Skeletal muscle tissue (tissue), 4 donors: ENCODE measurements around the gene BRD1. TPM values are rescaled to one million over a fixed set of nuclear protein-coding genes. Genes with fewer than 3 reads are reported as not detected.
"Not testable (repeated sequence)": the region's sequence is repeated elsewhere in the genome, so short reads cannot be mapped to it uniquely, and the experiment has no call there.

ENCODE experiments used
- H3K27ac ChIP-seq: one replicate; pipeline ENCODE4 v1.7.0; 2013; ENCODE audit warnings: mild to moderate bottlenecking, low read depth, low read length, inconsistent platforms
- H3K27me3 ChIP-seq, 3 donors: one replicate each; pipeline ENCODE4 v1.7.0; 2013; ENCODE audit warnings: low read length in 3 of 3; ENCODE audit not compliant: control insufficient read depth in 3 of 3, insufficient read depth in 3 of 3
- H3K36me3 ChIP-seq, 3 donors: one replicate each; pipeline ENCODE4 v1.7.0; 2013; ENCODE audit warnings: low read length in 3 of 3; ENCODE audit not compliant: control insufficient read depth in 3 of 3, insufficient read depth in 3 of 3
- H3K4me1 ChIP-seq, 3 donors: one replicate each; pipeline ENCODE4 v1.7.0; 2013; ENCODE audit warnings: low read length in 3 of 3, mild to moderate bottlenecking in 3 of 3; ENCODE audit not compliant: control insufficient read depth in 3 of 3, insufficient read depth in 3 of 3
- H3K4me3 ChIP-seq, 3 donors: one replicate each; pipeline ENCODE4 v1.7.0; 2013; ENCODE audit warnings: low read length in 3 of 3
- H3K9ac ChIP-seq, 3 donors: one replicate each; pipeline ENCODE4 v1.7.0; 2013; ENCODE audit warnings: low read length in 3 of 3, mild to moderate bottlenecking in 3 of 3, moderate library complexity in 2 of 3, low read depth in 1 of 3
- H3K9me3 ChIP-seq, 3 donors: one replicate each; pipeline ENCODE4 v1.7.0; 2013; ENCODE audit warnings: low read length in 3 of 3; ENCODE audit not compliant: control insufficient read depth in 3 of 3
- total RNA-seq: library from RNA; depleted of rRNA; stranded (reverse); fragments of >200 nt; gene quantifications from one replicate; pipeline ENCODE4 v1.2.3, GENCODE V29; 2014
- donor health status: Osteomylitis.

The BRD1 gene
- total RNA-seq, 1 donor from 2014 or later = 27.1 TPM

GRCh38 chr22:49785046-49785521 is 42.6 kb downstream of the BRD1 start:
- no peaks in the 10 kb centered on the region for H3K27me3 ChIP-seq
- no peak overlapping the region for H3K4me3 ChIP-seq
- H3K27ac ChIP-seq = no peak overlapping the region
- H3K36me3 ChIP-seq = peaks cover 7 to 29% (median 26%) of the 10 kb centered on the region in 3 donors
- H3K9me3 ChIP-seq = no peaks in the 10 kb centered on the region
- peaks cover 55 to 62% (median 56%) of the 10 kb centered on the region in 3 donors for H3K4me1 ChIP-seq
- peak overlapping the region in 1 of 3 donors; percentile 16 for H3K9ac ChIP-seq

GRCh38 chr22:49784630-49784971 is 43.1 kb downstream of the BRD1 start:
- H3K27ac ChIP-seq = no peak overlapping the region
- H3K9ac ChIP-seq = peak overlapping the region in 1 of 3 donors; percentile 16
- H3K4me1 ChIP-seq = peaks cover 55 to 62% (median 56%) of the 10 kb centered on the region in 3 donors
- H3K36me3 ChIP-seq = peaks cover 7 to 28% (median 26%) of the 10 kb centered on the region in 3 donors
- H3K4me3 ChIP-seq = no peak overlapping the region
- no peaks in the 10 kb centered on the region for H3K9me3 ChIP-seq
- no peaks in the 10 kb centered on the region for H3K27me3 ChIP-seq

GRCh38 chr22:49783926-49784629 is 43.6 kb downstream of the BRD1 start:
- Histone ChIP-seq H3K4me3 (no peak overlapping the region), H3K36me3 (peaks cover 7 to 27% (median 26%) of the 10 kb centered on the region in 3 donors), H3K9me3 (no peaks in the 10 kb centered on the region), H3K9ac (no peak overlapping the region), H3K27ac (no peak overlapping the region), H3K4me1 (peaks cover 55 to 62% (median 56%) of the 10 kb centered on the region in 3 donors), H3K27me3 (no peaks in the 10 kb centered on the region)

GRCh38 chr22:49783036-49783746 is 44.5 kb downstream of the BRD1 start:
- Histone ChIP-seq H3K36me3 (peaks cover 7 to 27% (median 26%) of the 10 kb centered on the region in 3 donors), H3K4me1 (peaks cover 46 to 56% (median 50%) of the 10 kb centered on the region in 3 donors), H3K4me3 (no peak overlapping the region), H3K27me3 (no peaks in the 10 kb centered on the region), H3K9ac (no peak overlapping the region), H3K27ac (no peak overlapping the region), H3K9me3 (no peaks in the 10 kb centered on the region)

- H3K9me3 ChIP-seq, H3K27ac ChIP-seq, H3K27me3 ChIP-seq, H3K9ac ChIP-seq, H3K4me3 ChIP-seq: not testable (repeated sequence)
- Histone ChIP-seq H3K4me1 (peaks cover 38 to 51% (median 42%) of the 10 kb centered on the region in 3 donors), H3K36me3 (peaks cover 11 to 30% (median 25%) of the 10 kb centered on the region in 3 donors)
Measured at GRCh38 chr22:49781886-49782285, 45.8 kb downstream of the BRD1 start.

- H3K4me1 ChIP-seq = peaks cover 32 to 45% (median 38%) of the 10 kb centered on the region in 3 donors
- no peak overlapping the region for H3K4me3 ChIP-seq
- peaks cover 17 to 31% (median 26%) of the 10 kb centered on the region in 3 donors for H3K36me3 ChIP-seq
- no peak overlapping the region for H3K27ac ChIP-seq
- no peaks in the 10 kb centered on the region for H3K27me3 ChIP-seq
- H3K9ac ChIP-seq = peak overlapping the region in 2 of 3 donors; percentile 6 to 16
- H3K9me3 ChIP-seq = no peaks in the 10 kb centered on the region
Measured at GRCh38 chr22:49781289-49781782, 46.3 kb downstream of the BRD1 start.

- Histone ChIP-seq H3K9ac (peak overlapping the region in 2 of 3 donors; percentile 6 to 64), H3K27ac (no peak overlapping the region), H3K36me3 (peaks cover 22 to 33% (median 30%) of the 10 kb centered on the region in 3 donors), H3K9me3 (no peaks in the 10 kb centered on the region), H3K27me3 (no peaks in the 10 kb centered on the region), H3K4me1 (peaks cover 27 to 40% (median 33%) of the 10 kb centered on the region in 3 donors), H3K4me3 (no peak overlapping the region)
Measured at GRCh38 chr22:49780698-49781288, 46.9 kb downstream of the BRD1 start.

GRCh38 chr22:49779853-49780697 is 47.6 kb downstream of the BRD1 start:
- Histone ChIP-seq H3K9me3 (no peaks in the 10 kb centered on the region), H3K27me3 (no peaks in the 10 kb centered on the region), H3K36me3 (peaks cover 26 to 35% (median 32%) of the 10 kb centered on the region in 3 donors), H3K4me3 (no peak overlapping the region), H3K4me1 (peaks cover 21 to 33% (median 28%) of the 10 kb centered on the region in 3 donors), H3K9ac (peak overlapping the region in 2 of 3 donors; percentile 6 to 64), H3K27ac (no peak overlapping the region)

GRCh38 chr22:49779211-49779610 is 48.5 kb downstream of the BRD1 start:
- peaks cover 32 to 41% (median 41%) of the 10 kb centered on the region in 3 donors for H3K36me3 ChIP-seq
- H3K27me3 ChIP-seq = no peaks in the 10 kb centered on the region
- peaks cover 21 to 26% (median 21%) of the 10 kb centered on the region in 3 donors for H3K4me1 ChIP-seq
- no peak overlapping the region for H3K27ac ChIP-seq
- H3K4me3 ChIP-seq = peak overlapping the region in 1 of 3 donors; percentile 29
- no peaks in the 10 kb centered on the region for H3K9me3 ChIP-seq
- H3K9ac ChIP-seq = peak overlapping the region in 1 of 3 donors; percentile 64
